Suppressor macrophage (primary cell): Measurements from ENCODE around the gene PHACTR3.
A peak's percentile ranks its signal among the peaks of the same experiment; 100 is the strongest.
"Not testable (repeated sequence)": the region's sequence is repeated elsewhere in the genome, so short reads cannot be mapped to it uniquely, and the experiment has no call there.

Experiments
- DNase-seq, 4 experiments: peaks; one replicate each; pipeline ENCODE4 v3.0.0-alpha.2; 2020 to 2022

Gene PHACTR3

DNA sequence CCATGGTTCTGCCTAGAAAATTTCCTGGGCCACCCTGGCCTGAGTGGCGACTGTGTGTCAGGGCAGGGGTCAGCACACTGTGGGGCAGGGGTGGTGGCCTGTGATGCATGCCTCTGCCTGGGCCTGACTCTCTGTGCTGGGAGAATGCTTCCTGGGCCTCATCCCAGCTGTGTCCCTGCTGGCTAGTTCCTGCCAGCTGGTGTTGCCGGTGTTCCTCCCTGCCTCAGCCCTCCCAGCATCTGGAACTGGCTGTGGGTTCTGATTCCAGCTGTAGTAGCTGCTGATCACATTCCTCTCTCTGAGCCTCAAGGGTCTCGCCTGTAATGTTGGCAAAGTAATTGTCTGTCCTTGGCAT lies 227.6 kb downstream of the PHACTR3 start:
- no peak for DNase-seq

GRCh38 chr20:59832406-59833363 lies 228.3 kb downstream of the PHACTR3 start:
- DNase-seq: no peak

- no peak for DNase-seq
These were observed 230.7 kb downstream of the PHACTR3 start for GRCh38 chr20:59835057-59835447.

- peak in 2 of 4 experiments; percentile 19 to 23 for DNase-seq
These were observed 231.4 kb downstream of the PHACTR3 start for GRCh38 chr20:59835448-59836395.

DNA sequence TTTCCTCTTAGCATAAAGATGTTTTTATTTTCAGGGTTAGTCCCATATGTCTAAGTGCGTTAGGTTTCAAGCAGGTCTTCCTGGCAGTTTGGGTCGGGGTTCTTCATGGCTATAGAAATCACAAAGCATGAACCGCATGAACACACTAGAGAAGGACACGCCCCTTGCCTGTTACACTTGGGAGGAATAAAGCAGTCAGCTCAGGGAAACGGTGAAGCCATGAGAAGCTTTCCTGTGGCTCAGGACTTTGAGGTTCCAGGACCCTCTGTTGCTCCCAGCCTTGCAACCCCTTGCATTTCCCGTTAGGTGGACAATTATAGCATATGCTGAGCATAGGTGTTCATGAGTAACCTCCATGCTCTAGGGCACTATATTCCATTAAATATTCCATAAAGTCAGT lies 232.4 kb downstream of the PHACTR3 start:
- no peak for DNase-seq

- DNase-seq: no peak
These were observed 233.5 kb downstream of the PHACTR3 start for GRCh38 chr20:59837623-59838394.

- DNase-seq: no peak
These were observed 235.1 kb downstream of the PHACTR3 start for GRCh38 chr20:59839400-59839799.

DNA sequence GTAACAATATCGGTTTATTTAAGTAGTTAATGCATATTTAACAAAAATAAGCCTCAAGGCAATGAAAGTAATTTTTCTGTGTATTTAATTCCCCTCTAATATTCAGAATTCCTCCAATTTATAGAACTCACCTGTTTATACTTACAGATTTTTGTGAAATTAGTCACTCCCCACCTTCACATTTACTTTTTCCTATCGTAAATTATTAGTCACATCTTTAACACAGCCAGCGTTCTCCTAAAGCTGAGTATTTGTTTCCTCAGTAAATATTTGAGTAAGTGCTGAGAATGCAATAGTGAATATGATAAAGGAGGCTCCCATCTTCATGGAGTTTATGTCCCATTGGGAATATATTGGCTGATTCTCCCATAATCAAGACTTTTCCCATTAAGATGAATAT lies 241.1 kb downstream of the PHACTR3 start:
- no peak for DNase-seq

GRCh38 chr20:59848182-59848581 lies 243.8 kb downstream of the PHACTR3 start:
- no peak for DNase-seq

- peak in 3 of 4 experiments; percentile 12 to 67 (median 55) for DNase-seq
These were observed 245.8 kb downstream of the PHACTR3 start for GRCh38 chr20:59850018-59850641.

DNA sequence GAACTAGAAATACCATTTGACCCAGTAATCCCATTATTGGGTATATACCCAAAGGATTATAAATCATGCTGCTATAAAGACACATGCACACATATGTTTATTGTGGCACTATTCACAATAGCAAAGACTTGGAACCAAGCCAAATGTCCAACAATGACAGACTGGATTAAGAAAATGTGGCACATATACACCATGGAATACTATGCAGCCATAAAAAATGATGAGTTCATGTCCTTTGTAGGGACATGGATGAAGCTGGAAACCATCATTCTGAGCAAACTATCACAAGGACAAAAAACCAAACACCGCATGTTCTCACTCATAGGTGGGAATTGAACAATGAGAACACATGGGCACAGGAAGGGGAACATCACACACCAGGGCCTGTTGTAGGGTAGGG lies 252.2 kb downstream of the PHACTR3 start:
- DNase-seq: not testable (repeated sequence)

- not testable (repeated sequence) for DNase-seq
These were observed 252.6 kb downstream of the PHACTR3 start for GRCh38 chr20:59856941-59857340.

DNA sequence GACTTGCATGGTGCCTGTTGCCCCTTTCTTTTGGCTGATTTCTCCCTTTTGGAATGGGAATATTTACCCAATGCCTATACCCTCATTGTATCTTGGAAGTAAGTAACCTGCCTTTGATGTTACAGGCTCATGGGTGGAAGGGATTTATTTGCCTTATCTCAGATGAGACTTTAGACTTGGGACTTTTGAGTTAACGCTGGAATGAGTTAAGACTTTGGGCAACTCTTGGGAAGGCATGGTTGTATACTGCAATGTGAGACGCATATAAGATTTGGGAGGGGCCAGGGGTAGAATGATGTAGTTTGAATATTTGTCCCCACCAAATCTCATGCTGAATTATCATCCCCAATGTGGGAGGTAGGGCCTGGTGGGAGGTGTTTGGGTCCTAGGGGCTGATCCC lies 253.6 kb downstream of the PHACTR3 start:
- DNase-seq: no peak

GRCh38 chr20:59858425-59858824 lies 254.1 kb downstream of the PHACTR3 start:
- no peak for DNase-seq

- DNase-seq: no peak
These were observed 257.1 kb downstream of the PHACTR3 start for GRCh38 chr20:59861401-59861800.

DNA sequence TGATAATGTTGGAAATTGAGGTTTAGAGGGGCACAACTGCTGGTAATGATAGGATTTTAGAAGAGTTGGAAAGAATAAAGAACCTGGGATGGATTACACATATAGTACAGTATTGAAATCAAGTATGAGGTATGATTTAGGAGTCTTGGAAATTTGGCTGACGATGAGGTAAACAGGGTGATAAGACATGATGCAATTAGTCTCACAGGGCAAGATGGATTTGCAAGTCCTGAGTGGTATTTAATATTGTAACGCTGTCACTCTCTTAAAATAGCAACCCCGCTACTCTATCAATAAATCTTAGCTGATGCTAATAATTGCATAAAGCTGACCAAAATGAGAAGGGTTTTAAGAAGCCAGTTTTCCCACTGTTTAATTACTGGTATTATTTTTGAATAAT lies 258.7 kb downstream of the PHACTR3 start:
- DNase-seq: no peak

DNA sequence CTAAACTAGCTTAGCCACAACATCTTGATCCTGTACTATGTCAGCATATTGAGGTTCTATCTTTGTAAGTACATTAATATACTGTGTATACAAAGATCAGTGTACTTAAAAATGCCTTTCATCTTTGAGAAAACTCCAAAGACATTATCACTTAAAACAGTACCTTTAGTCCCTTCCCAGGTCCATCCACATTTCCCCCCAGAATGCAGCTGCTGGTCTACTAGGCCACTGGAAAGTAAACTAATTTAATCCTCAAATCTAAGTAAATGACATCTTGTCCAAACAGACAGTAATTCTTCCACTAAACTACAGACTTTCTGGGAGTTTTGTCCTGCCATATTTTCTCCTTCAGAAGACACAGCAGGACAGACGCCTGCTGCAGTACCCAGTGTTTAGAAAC lies 260.4 kb downstream of the PHACTR3 start:
- no peak for DNase-seq

- no peak for DNase-seq
These were observed 262.0 kb downstream of the PHACTR3 start for GRCh38 chr20:59866338-59866737.

DNA sequence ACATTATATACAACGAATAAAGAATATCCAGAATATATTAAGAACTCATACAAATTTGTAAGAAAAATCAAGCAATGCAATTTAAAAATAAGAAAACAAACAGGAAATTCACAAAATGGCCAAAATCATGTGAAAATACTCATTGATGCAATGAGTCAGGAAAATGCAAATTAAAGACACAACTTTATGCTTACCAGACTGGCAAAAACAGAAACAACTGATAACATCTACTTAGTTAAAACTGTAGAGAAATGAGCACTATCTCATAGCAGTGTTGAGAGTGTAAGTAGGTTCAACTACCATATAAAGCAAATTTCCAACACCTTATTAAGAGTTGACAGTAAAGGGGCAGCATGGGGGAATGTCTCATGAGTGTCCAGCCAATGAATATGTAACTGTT lies 266.8 kb downstream of the PHACTR3 start:
- DNase-seq: no peak

GRCh38 chr20:59873409-59873808 lies 269.1 kb downstream of the PHACTR3 start:
- DNase-seq: no peak

- DNase-seq: no peak
These were observed 275.9 kb downstream of the PHACTR3 start for GRCh38 chr20:59880198-59880597.

GRCh38 chr20:59884494-59884893 lies 280.2 kb downstream of the PHACTR3 start:
- DNase-seq: no peak
